ENCODE data around the gene CACNA1C.

The CACNA1C gene

DNA sequence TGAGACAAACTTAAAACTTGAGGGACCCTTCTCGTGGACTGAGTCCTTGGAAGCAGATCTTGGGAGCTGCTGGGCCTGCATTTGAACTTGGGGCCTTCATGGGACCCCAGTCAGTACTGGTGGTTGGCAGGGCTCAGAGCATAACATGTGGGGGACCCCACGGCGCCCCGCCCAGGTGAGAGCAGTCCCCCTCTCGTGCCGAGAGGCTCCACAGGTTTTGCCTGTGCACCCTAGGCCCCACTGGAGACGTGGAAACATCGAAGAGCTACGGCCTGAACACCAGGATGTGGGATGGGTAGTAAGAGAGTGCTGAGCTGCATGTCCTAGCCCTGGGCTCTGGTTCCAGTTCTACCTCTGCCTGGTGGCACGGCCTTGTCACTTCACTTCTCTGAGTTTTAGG, 84.1 kb downstream of the CACNA1C start:
- TF ChIP-seq, protein P1, sequence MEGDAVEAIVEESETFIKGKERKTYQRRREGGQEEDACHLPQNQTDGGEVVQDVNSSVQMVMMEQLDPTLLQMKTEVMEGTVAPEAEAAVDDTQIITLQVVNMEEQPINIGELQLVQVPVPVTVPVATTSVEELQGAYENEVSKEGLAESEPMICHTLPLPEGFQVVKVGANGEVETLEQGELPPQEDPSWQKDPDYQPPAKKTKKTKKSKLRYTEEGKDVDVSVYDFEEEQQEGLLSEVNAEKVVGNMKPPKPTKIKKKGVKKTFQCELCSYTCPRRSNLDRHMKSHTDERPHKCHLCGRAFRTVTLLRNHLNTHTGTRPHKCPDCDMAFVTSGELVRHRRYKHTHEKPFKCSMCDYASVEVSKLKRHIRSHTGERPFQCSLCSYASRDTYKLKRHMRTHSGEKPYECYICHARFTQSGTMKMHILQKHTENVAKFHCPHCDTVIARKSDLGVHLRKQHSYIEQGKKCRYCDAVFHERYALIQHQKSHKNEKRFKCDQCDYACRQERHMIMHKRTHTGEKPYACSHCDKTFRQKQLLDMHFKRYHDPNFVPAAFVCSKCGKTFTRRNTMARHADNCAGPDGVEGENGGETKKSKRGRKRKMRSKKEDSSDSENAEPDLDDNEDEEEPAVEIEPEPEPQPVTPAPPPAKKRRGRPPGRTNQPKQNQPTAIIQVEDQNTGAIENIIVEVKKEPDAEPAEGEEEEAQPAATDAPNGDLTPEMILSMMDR (IDR thresholded peaks at IDR 0.05; ENCODE audit: low read depth, low read length): no peak
- H3K4me3 ChIP-seq (replicated peaks in 1 of 2; ENCODE audit: low read depth in 2 of 2, low read length in 2 of 2): no peak overlapping the region
- DNase-seq (ENCODE audit: low read depth in 2 of 2): no peak

DNA sequence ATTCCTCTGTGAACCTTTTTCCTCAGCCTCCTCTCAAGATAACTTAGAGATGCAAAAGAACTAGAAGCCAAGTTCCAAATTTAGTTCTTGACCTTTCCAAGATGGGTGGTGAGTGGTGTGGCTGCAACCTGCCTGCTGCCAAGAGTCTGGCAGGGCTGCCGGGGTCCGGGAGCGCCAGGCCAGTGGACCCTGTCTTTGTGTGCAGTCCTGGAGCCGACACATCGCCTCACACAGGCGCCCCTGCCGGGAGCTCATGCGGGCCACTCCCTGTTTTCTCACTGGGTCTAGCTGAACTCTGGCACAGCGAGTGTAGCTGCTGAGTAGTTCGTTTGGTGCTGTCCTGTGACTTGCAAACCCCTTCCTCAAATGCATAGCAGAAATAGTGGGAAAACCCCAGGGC, 84.9 kb downstream of the CACNA1C start:
- no peak overlapping the region for H3K4me3 ChIP-seq (replicated peaks in 1 of 2; ENCODE audit: low read depth in 2 of 2, low read length in 2 of 2)
- peak in 1 of 2 donors; percentile 20 for DNase-seq (ENCODE audit: low read depth in 2 of 2)
- TF ChIP-seq, protein P1 (IDR thresholded peaks at IDR 0.05; ENCODE audit: low read depth, low read length): no peak

DNA sequence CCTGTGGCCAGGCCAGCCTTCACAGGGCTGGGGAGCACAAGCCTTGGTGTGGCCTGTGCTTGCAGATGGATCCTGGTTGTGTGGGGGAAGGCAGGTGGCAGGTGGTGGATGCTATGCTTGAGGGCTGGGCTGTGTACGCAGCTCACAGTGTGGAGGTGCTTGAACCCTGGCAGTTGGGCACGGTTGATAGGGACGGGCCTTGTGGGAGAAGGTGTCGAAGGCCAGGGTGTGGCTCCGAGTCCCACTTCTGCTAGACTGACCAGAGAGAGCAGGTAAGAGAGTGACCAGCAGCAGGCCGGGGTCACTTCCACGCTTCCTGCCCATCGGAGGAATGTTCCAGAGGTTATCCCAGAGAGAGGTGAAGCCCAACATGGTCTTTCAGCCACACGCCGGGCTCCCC, 85.5 kb downstream of the CACNA1C start:
- no peak for DNase-seq (ENCODE audit: low read depth in 2 of 2)
- no peak overlapping the region for H3K4me3 ChIP-seq (replicated peaks in 1 of 2; ENCODE audit: low read depth in 2 of 2, low read length in 2 of 2)
- TF ChIP-seq, protein P1 (IDR thresholded peaks at IDR 0.05; ENCODE audit: low read depth, low read length): no peak

DNA sequence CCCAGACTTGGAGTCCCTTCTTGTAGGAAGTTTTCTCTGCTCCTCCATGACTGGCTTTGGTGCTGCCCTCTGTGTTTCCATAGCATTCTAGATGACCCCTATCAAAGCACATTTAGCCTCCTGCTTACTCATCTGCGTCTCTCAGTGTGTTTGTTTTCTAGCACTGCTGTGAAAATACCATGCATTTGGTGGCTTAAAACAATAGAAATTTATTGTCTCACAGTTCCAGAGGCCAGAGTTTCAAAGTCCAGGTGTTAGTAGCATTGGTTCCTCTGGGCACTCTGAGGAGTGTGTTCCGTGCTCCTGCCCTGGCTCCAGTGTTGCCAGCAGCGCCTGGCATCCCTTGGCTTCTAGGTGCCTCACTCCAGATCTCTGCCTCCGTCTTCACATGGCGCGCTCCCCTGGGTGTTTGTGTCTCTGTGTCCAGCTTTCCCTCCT, 86.1 kb downstream of the CACNA1C start:
- TF ChIP-seq, protein P1 (IDR thresholded peaks at IDR 0.05; ENCODE audit: low read depth, low read length): no peak
- DNase-seq (ENCODE audit: low read depth in 2 of 2): peak in 1 of 2 donors; percentile 21
- H3K4me3 ChIP-seq (replicated peaks in 1 of 2; ENCODE audit: low read depth in 2 of 2, low read length in 2 of 2): no peak overlapping the region

DNA sequence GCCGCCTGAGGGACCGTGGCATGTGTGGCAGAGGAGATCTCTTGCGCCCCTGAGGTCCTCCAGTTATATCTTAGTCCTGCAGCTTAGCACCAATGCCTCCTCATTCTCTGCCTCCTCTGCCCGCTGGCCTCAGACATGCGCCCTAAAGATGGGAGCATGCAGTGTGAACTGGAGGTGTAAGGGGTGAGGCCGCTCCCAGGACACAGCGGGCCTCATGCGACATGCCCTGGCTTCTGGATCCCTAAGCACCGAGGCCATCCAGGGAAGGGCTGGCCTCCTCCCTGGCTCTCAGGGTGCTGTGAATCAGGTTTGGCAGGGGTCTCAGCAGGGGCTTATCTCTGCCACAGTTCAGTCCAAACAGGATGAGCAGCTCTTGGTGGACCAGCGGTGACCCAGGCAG, 86.9 kb downstream of the CACNA1C start:
- no peak for DNase-seq (ENCODE audit: low read depth in 2 of 2)
- H3K4me3 ChIP-seq (replicated peaks in 1 of 2; ENCODE audit: low read depth in 2 of 2, low read length in 2 of 2): no peak overlapping the region
- TF ChIP-seq, protein P1 (IDR thresholded peaks at IDR 0.05; ENCODE audit: low read depth, low read length): no peak

- no peak for DNase-seq (ENCODE audit: low read depth in 2 of 2)
- H3K4me3 ChIP-seq (replicated peaks in 1 of 2; ENCODE audit: low read depth in 2 of 2, low read length in 2 of 2): no peak overlapping the region
- TF ChIP-seq, protein P1 (IDR thresholded peaks at IDR 0.05; ENCODE audit: low read depth, low read length): no peak
These were observed 88.2 kb downstream of the CACNA1C start for GRCh38 chr12:2140858-2141519.

- DNase-seq (ENCODE audit: low read depth in 2 of 2): no peak
- TF ChIP-seq, protein P1 (IDR thresholded peaks at IDR 0.05; ENCODE audit: low read depth, low read length): no peak
- H3K4me3 ChIP-seq (replicated peaks in 1 of 2; ENCODE audit: low read depth in 2 of 2, low read length in 2 of 2): no peak overlapping the region
These were observed 89.3 kb downstream of the CACNA1C start for GRCh38 chr12:2142068-2142467.
